ENCODE data around the gene MMP20. TPM values are rescaled to one million over a fixed set of nuclear protein-coding genes. Genes with fewer than 3 reads are reported as not detected.

The MMP20 gene, protein sequence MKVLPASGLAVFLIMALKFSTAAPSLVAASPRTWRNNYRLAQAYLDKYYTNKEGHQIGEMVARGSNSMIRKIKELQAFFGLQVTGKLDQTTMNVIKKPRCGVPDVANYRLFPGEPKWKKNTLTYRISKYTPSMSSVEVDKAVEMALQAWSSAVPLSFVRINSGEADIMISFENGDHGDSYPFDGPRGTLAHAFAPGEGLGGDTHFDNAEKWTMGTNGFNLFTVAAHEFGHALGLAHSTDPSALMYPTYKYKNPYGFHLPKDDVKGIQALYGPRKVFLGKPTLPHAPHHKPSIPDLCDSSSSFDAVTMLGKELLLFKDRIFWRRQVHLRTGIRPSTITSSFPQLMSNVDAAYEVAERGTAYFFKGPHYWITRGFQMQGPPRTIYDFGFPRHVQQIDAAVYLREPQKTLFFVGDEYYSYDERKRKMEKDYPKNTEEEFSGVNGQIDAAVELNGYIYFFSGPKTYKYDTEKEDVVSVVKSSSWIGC
- total RNA-seq (2022; extraction: Qiagen RNA extraction; ENCODE audit: low read depth): not detected in 5 replicates

GRCh38 chr11:102625177-102625576 lies at the start of gene MMP20:
TSS of gene MMP20 (minus strand) at chr11:102625332. CDS start at chr11:102625319, 13 bp downstream.

GRCh38 chr11:102530558-102530957 lies 94.6 kb downstream of the MMP20 start, which contains the start of gene MMP7:
TSS of gene MMP7 (minus strand) at chr11:102530747. CDS start at chr11:102530700, 47 bp downstream.

Other genes starting within 250 kb of the MMP20 start
- gene TMEM123, start 172.6 kb downstream of the MMP20 start, total RNA-seq (2022; extraction: Qiagen RNA extraction; ENCODE audit: low read depth): 134 to 199 TPM (median 186 TPM) in 5 replicates
- 22.4 to 37.3 TPM (median 27.0 TPM) in 5 replicates for gene MMP7, start 94.6 kb downstream of the MMP20 start, total RNA-seq (2022; extraction: Qiagen RNA extraction; ENCODE audit: low read depth)
- gene MMP27, start 80.4 kb upstream of the MMP20 start, total RNA-seq (2022; extraction: Qiagen RNA extraction; ENCODE audit: low read depth): not detected in 5 replicates
- not detected in 5 replicates for gene MMP8, start 99.6 kb upstream of the MMP20 start, total RNA-seq (2022; extraction: Qiagen RNA extraction; ENCODE audit: low read depth)
- 0.86 to 2.0 TPM (median 1.1 TPM) in 5 replicates for gene MMP10, start 155.3 kb upstream of the MMP20 start, total RNA-seq (2022; extraction: Qiagen RNA extraction; ENCODE audit: low read depth)
- 0.96 to 1.7 TPM (median 1.2 TPM) in 5 replicates for gene MMP1, start 172.8 kb upstream of the MMP20 start, total RNA-seq (2022; extraction: Qiagen RNA extraction; ENCODE audit: low read depth)
- 0.05 to 0.24 TPM (median 0.07 TPM) in 3 of 5 replicates, not detected in the others for gene MMP3, start 218.3 kb upstream of the MMP20 start, total RNA-seq (2022; extraction: Qiagen RNA extraction; ENCODE audit: low read depth)
- gene MMP12, start 249.7 kb upstream of the MMP20 start, total RNA-seq (2022; extraction: Qiagen RNA extraction; ENCODE audit: low read depth): 0.02 to 0.09 TPM in 2 of 5 replicates, not detected in the others

All from A549 treated with CpdA at 1 μM for 4 hours (cell line).